PFSK-1 (cell line): Measurements from ENCODE around the gene INPP5A.

Source experiments
- TAF1 ChIP-seq: IDR thresholded peaks from 2 replicates; pipeline ENCODE4 v1.6.1; 2012; ENCODE audit warnings: low read length, control low read depth, borderline replicate concordance; ENCODE audit not compliant: insufficient read depth
- TF ChIP-seq, protein P1 (sequence below), 2 experiments: IDR thresholded peaks; 2 replicates each; pipeline versions ENCODE4 v1.6.1 to v1.8.0; 2011 to 2012; ENCODE audit warnings: low read depth in 2 of 2, low read length in 2 of 2, control low read depth in 1 of 2, inconsistent platforms in 1 of 2, mild to moderate bottlenecking in 1 of 2, moderate library complexity in 1 of 2; ENCODE audit not compliant: insufficient read depth in 1 of 2

DNA sequence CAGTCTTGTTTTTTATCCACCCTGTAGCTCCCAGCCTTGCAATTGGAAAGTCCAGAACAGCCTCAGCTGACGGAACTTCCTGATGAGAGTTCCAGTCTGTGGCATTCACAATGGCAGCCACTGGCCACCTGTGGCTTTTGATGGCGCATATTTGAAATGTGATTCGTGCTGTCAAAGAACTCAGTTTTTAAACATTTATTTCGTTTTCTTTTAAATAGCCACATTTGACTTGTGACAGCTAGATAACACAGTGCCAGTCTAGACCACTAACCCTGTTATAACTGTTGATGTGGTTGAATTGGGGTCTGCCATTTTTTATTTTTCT, 97.3 kb downstream of the INPP5A start:
- no peak for TF ChIP-seq TAF1
- TF ChIP-seq, protein P1, sequence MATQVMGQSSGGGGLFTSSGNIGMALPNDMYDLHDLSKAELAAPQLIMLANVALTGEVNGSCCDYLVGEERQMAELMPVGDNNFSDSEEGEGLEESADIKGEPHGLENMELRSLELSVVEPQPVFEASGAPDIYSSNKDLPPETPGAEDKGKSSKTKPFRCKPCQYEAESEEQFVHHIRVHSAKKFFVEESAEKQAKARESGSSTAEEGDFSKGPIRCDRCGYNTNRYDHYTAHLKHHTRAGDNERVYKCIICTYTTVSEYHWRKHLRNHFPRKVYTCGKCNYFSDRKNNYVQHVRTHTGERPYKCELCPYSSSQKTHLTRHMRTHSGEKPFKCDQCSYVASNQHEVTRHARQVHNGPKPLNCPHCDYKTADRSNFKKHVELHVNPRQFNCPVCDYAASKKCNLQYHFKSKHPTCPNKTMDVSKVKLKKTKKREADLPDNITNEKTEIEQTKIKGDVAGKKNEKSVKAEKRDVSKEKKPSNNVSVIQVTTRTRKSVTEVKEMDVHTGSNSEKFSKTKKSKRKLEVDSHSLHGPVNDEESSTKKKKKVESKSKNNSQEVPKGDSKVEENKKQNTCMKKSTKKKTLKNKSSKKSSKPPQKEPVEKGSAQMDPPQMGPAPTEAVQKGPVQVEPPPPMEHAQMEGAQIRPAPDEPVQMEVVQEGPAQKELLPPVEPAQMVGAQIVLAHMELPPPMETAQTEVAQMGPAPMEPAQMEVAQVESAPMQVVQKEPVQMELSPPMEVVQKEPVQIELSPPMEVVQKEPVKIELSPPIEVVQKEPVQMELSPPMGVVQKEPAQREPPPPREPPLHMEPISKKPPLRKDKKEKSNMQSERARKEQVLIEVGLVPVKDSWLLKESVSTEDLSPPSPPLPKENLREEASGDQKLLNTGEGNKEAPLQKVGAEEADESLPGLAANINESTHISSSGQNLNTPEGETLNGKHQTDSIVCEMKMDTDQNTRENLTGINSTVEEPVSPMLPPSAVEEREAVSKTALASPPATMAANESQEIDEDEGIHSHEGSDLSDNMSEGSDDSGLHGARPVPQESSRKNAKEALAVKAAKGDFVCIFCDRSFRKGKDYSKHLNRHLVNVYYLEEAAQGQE (IDR thresholded peaks at IDR 0.05; ENCODE audit: insufficient read depth in 1 of 2, low read depth in 2 of 2, low read length in 2 of 2) = no peak
